ENCODE results near the gene C2CD3.
"Not testable (repeated sequence)": the region's sequence is repeated elsewhere in the genome, so short reads cannot be mapped to it uniquely, and the experiment has no call there.

Gene C2CD3

GRCh38 chr11:74168838-74169237, 2.0 kb downstream of the C2CD3 start:
- in situ Hi-C loops (cut with MboI; ENCODE audit: low sequenced_read_pairs), result no loop called here

DNA sequence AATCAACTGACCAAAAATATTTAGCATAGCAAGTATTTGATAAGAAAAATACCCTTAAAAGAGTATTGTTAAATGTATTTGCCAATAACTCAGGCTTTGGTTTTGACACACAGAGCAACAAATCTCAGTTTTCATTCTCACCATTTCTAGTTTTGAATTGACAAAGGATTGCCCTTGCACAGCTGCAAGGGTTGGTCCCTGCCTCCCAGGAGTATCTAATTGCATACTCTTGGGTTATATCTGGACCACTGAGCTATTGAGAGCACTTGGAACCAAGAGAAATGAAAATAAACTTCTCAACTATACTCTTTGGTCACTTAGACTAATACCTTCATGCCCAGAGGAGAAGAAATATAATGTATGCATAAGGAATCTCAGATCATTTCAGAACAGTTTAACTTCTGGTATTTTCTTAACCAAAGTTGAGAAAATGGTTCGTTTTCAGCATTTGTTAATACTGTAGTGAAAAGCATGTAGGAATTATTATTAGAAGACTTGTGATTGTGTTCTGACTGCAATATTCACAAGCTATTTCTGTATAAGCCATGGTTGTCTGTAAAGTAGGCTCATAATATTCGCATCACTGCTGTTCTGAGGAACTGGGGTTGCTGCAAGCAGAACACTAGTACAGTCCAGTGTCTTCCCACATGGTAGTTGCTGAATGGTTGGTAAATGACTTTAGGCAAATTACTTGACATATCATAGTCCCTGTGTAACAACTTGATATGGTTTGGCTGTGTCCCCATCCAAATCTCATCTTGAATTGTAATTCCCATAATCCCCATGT, 7.9 kb downstream of the C2CD3 start:
- in situ Hi-C loops (cut with MboI; ENCODE audit: low sequenced_read_pairs), result no loop called here

GRCh38 chr11:74159642-74160041, 11.2 kb downstream of the C2CD3 start:
- in situ Hi-C loops (cut with MboI; ENCODE audit: low sequenced_read_pairs), result no loop called here

- in situ Hi-C loops (cut with MboI; ENCODE audit: low sequenced_read_pairs), result no loop called here
These were observed 13.6 kb downstream of the C2CD3 start for GRCh38 chr11:74157169-74157568.

DNA sequence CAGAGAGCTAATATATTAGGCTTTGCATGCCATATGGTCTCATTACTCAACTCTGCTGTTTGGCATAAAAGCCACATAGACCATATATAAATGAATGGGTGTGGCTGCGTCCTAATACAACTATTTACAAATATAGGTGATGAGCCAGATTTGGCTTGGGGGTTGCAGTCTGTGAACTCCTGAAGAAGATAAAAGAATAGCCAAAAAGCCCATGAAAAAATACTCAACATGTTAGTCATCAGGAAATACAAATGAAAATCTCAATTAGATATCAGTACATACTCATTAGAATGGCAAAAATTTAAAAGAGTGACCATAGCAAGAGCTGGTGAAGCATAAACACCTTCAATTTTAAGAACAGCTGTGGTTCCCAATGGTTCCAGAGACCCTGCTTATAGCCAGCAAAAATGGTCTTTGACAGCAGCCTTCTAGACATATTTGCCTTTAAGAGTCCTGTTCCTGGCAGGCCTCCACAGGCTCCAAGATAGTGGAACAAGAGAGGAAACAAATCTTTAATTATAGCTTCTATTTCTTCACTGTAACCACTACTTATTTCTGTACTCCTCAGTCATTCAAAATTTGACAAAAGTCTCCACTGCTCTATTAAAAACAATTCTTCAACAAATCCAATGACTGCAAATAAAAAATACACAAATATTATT, 16.1 kb downstream of the C2CD3 start:
- in situ Hi-C loops (cut with MboI; ENCODE audit: low sequenced_read_pairs), result no loop called here

DNA sequence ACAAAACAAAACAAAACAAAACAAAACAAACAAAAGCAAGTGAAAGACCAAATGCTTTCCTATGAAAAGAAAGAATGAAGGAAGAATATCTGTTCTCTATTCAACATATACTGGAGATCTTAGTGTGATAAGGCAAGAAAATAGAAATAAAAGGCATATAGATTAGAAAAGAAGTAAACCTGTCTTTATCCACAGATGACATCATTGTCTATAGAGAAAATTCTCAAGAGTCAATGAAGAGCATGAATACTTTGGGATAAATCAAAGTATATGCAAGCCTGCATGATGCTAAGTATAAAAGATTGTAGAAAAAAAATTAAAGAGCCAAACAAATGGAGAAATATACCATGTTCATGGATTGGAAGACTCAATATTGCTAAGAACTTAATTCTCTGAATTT, 17.6 kb downstream of the C2CD3 start:
- in situ Hi-C loops (cut with MboI; ENCODE audit: low sequenced_read_pairs), result no loop called here

GRCh38 chr11:74147199-74147929, 23.4 kb downstream of the C2CD3 start:
- in situ Hi-C loops (cut with MboI; ENCODE audit: low sequenced_read_pairs), result no loop called here

- in situ Hi-C loops (cut with MboI; ENCODE audit: low sequenced_read_pairs), result no loop called here
These were observed 26.2 kb downstream of the C2CD3 start for GRCh38 chr11:74144592-74144991.

DNA sequence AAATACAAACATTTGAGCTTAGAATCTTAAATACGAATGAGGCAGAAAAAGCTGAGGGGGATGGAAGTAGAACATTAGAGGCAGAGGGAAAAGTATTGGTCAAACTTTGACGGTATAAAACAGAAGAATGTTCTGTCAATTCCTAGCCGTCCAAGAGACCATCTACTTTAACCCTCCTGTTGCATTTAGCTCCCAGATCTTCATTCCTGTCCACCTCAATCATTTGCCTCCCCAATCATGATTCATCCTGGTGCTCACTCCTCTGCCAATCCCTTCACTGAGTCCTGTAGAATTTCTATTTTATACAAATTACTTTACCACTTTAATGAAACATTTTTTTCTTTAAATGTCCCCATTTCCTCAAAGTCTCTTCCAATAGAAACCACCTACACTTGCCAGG, 28.2 kb downstream of the C2CD3 start:
- in situ Hi-C loops (cut with MboI; ENCODE audit: low sequenced_read_pairs), result no loop called here

- in situ Hi-C loops (cut with MboI; ENCODE audit: low sequenced_read_pairs), result no loop called here
These were observed 28.9 kb downstream of the C2CD3 start for GRCh38 chr11:74141908-74142307.

GRCh38 chr11:74141241-74141695, 29.5 kb downstream of the C2CD3 start:
- in situ Hi-C loops (cut with MboI; ENCODE audit: low sequenced_read_pairs), result no loop called here

DNA sequence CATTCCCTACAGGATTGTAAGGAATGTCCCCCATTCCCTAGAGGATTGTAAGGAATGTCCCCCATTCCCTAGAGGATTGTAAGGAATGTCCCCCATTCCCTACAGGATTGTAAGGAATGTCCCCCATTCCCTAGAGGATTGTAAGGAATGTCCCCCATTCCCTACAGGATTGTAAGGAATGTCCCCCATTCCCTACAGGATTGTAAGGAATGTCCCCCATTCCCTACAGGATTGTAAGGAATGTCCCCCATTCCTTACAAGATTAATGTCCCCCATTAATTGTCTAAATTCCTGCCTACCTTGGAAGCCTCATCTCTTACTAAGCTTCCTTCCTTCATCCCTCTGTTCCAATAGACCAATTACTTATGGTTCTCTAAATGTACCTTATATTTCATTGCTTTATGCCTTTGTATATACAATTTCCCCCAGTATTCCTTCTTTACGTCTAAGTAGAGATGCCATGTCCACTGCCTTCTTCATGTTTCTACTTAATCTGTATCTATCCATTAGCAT, 30.8 kb downstream of the C2CD3 start:
- in situ Hi-C loops (cut with MboI; ENCODE audit: low sequenced_read_pairs), result not testable (repeated sequence)

- in situ Hi-C loops (cut with MboI; ENCODE audit: low sequenced_read_pairs), result no loop called here
These were observed 31.5 kb downstream of the C2CD3 start for GRCh38 chr11:74139151-74139918.

DNA sequence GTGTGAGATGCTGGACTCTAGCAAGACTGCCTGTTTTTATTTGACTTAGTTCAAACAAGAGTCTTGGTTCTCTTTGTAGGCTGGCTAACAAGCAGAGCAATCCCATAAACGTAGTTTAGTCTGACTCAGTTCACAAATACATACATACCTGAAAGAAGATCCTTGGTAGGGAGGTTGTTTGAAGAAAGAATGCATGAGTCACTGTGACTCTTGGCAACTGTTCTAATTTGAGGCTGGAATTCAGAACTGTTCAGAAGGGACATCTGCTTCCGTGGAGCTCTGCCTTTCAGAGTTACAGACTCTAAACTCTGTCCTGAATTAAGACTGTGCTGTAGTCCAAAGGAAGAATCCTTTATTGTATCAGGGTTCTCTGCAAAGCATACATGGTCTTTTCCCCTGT, 32.2 kb downstream of the C2CD3 start:
- in situ Hi-C loops (cut with MboI; ENCODE audit: low sequenced_read_pairs), result no loop called here

- in situ Hi-C loops (cut with MboI; ENCODE audit: low sequenced_read_pairs), result no loop called here
These were observed 32.8 kb downstream of the C2CD3 start for GRCh38 chr11:74138021-74138420.

- in situ Hi-C loops (cut with MboI; ENCODE audit: low sequenced_read_pairs), result no loop called here
These were observed 35.5 kb downstream of the C2CD3 start for GRCh38 chr11:74135127-74135840.

- in situ Hi-C loops (cut with MboI; ENCODE audit: low sequenced_read_pairs), result no loop called here
These were observed 36.1 kb downstream of the C2CD3 start for GRCh38 chr11:74134661-74135060.

- in situ Hi-C loops (cut with MboI; ENCODE audit: low sequenced_read_pairs), result no loop called here
These were observed 37.4 kb downstream of the C2CD3 start for GRCh38 chr11:74133436-74133835.

GRCh38 chr11:74132833-74133232, 38.0 kb downstream of the C2CD3 start:
- in situ Hi-C loops (cut with MboI; ENCODE audit: low sequenced_read_pairs), result no loop called here

- in situ Hi-C loops (cut with MboI; ENCODE audit: low sequenced_read_pairs), result not testable (repeated sequence)
These were observed 41.7 kb downstream of the C2CD3 start for GRCh38 chr11:74129121-74129520.
